IMR-90 (cell line): ENCODE results near the gene HMGN2. TPM values are rescaled to one million over a fixed set of nuclear protein-coding genes. Genes with fewer than 3 reads are reported as not detected.

Experiments used
- ATAC-seq: fragments of 200-7000 bp; cut with Tn5 transposase; 2 replicates; pipeline ENCODE4 v1.9.1; 2020; ENCODE audit warnings: low read depth, mild to moderate bottlenecking, moderate library complexity
- BruUV-seq: library from RNA; stranded (reverse); fragments of 400-500 nt; replicated peaks from 2 replicates; lab custom pipeline; 2021; lab: Mats Ljungman, UMichigan
- CTCF ChIA-PET: fragments of 300-600 bp; formaldehyde crosslinking; extraction: SDS; loops from one replicate; lab custom pipeline; 2021; ENCODE audit warnings: antibody characterized with exemption; lab: Yijun Ruan, JAX
- POLR2A ChIA-PET: fragments of 300-600 bp; sonication (Branson Sonifier 250); formaldehyde crosslinking; loops from one replicate; lab custom pipeline; 2022; ENCODE audit warnings: antibody characterized with exemption; ENCODE audit not compliant: unreplicated experiment; lab: Charles Lee
- DNase-seq: peaks from one replicate; pipeline ENCODE4 v3.0.0; 2013
- H2AFZ ChIP-seq: replicated peaks from 2 replicates; pipeline ENCODE3; 2013; ENCODE audit warnings: low read length, mild to moderate bottlenecking; ENCODE audit not compliant: poor library complexity
- H2AK5ac ChIP-seq: 2 replicates; pipeline ENCODE4 v1.6.1; 2013; ENCODE audit warnings: low read depth, low read length, inconsistent platforms
- H2AK9ac ChIP-seq: replicated peaks from 2 replicates; pipeline ENCODE3; 2013; ENCODE audit warnings: mild to moderate bottlenecking, low read depth, low read length, moderate library complexity; ENCODE audit not compliant: poor library complexity
- H2BK120ac ChIP-seq: 2 replicates; pipeline ENCODE4 v1.6.1; 2013; ENCODE audit warnings: low read depth, low read length, inconsistent platforms
- H2BK15ac ChIP-seq: 3 replicates; pipeline ENCODE4 v1.6.1; 2013; ENCODE audit warnings: low read depth, low read length, inconsistent platforms
- H2BK20ac ChIP-seq: 2 replicates; pipeline ENCODE4 v1.6.1; 2013; ENCODE audit warnings: low read depth, mild to moderate bottlenecking, inconsistent platforms, low read length, moderate library complexity
- H2BK5ac ChIP-seq: 2 replicates; pipeline ENCODE4 v1.6.1; 2013; ENCODE audit warnings: mild to moderate bottlenecking, low read depth, low read length, inconsistent platforms; ENCODE audit not compliant: poor library complexity, severe bottlenecking
- H3K14ac ChIP-seq: replicated peaks from 2 replicates; pipeline ENCODE4 v1.6.1; 2013; ENCODE audit warnings: low read depth, low read length, inconsistent platforms
- H3K18ac ChIP-seq: 2 replicates; pipeline ENCODE4 v1.6.1; 2013; ENCODE audit warnings: low read depth, low read length, control low read depth
- H3K23ac ChIP-seq: 2 replicates; pipeline ENCODE4 v1.6.1; 2013; ENCODE audit warnings: low read depth, low read length, inconsistent platforms
- H3K27ac ChIP-seq: 2 replicates; pipeline ENCODE4 v1.5.1; 2013; ENCODE audit warnings: mild to moderate bottlenecking, control low read depth, low read length; ENCODE audit not compliant: insufficient read depth
- H3K27me3 ChIP-seq: 2 replicates; pipeline ENCODE4 v1.6.1; 2013; ENCODE audit warnings: low read length; ENCODE audit not compliant: control insufficient read depth, insufficient read depth
- H3K36me3 ChIP-seq: 2 replicates; pipeline ENCODE4 v1.6.1; 2013; ENCODE audit warnings: low read length, mixed read lengths; ENCODE audit not compliant: control insufficient read depth, insufficient read depth
- H3K4ac ChIP-seq: 2 replicates; pipeline ENCODE4 v1.6.1; 2013; ENCODE audit warnings: low read depth, low read length, inconsistent platforms
- H3K4me1 ChIP-seq: 2 replicates; pipeline ENCODE4 v1.6.1; 2013; ENCODE audit warnings: low read length, mixed read lengths; ENCODE audit not compliant: control insufficient read depth, insufficient read depth
- H3K4me2 ChIP-seq: 2 replicates; pipeline ENCODE4 v1.6.1; 2013; ENCODE audit warnings: low read depth, mild to moderate bottlenecking, control low read depth, low read length, moderate library complexity
- H3K4me3 ChIP-seq: 2 replicates; pipeline ENCODE4 v1.5.1; 2013; ENCODE audit warnings: low read depth, mild to moderate bottlenecking, control low read depth, low read length, moderate library complexity; ENCODE audit not compliant: insufficient read depth
- H3K56ac ChIP-seq: 2 replicates; pipeline ENCODE4 v1.6.1; 2013; ENCODE audit warnings: low read length, inconsistent platforms; ENCODE audit not compliant: insufficient read depth; ENCODE audit errors: extremely low read depth
- H3K79me1 ChIP-seq, 2 experiments: 2 replicates each; pipeline ENCODE4 v1.6.1; 2013; ENCODE audit warnings: low read length in 2 of 2, inconsistent platforms in 1 of 2, low read depth in 1 of 2
- H3K9ac ChIP-seq: 2 replicates; pipeline ENCODE4 v1.6.1; 2013; ENCODE audit warnings: low read depth, low read length, control low read depth
- H3K9me1 ChIP-seq: 2 replicates; pipeline ENCODE4 v1.6.1; 2013; ENCODE audit warnings: low read length, inconsistent platforms; ENCODE audit not compliant: insufficient read depth
- H3K9me3 ChIP-seq: 2 replicates; pipeline ENCODE4 v1.6.1; 2013; ENCODE audit warnings: low read length; ENCODE audit not compliant: control insufficient read depth, insufficient read depth
- H4K20me1 ChIP-seq: 2 replicates; pipeline ENCODE4 v1.6.1; 2013; ENCODE audit warnings: low read length, inconsistent platforms; ENCODE audit not compliant: insufficient read depth
- H4K5ac ChIP-seq: 2 replicates; pipeline ENCODE4 v1.6.1; 2013; ENCODE audit warnings: mild to moderate bottlenecking, low read depth, low read length, control low read depth
- H4K8ac ChIP-seq, 2 experiments: 2 replicates each; pipeline ENCODE4 v1.6.1; 2013; ENCODE audit warnings: low read depth in 2 of 2, low read length in 2 of 2, control low read depth in 1 of 2, inconsistent platforms in 1 of 2
- H4K91ac ChIP-seq: 2 replicates; pipeline ENCODE4 v1.6.1; 2013; ENCODE audit warnings: low read depth, low read length, inconsistent platforms; ENCODE audit not compliant: insufficient read depth
- BHLHE40 ChIP-seq: fragments of 150-350 bp; IDR thresholded peaks from 2 replicates; pipeline ENCODE4 v1.6.1; 2016; ENCODE audit warnings: mild to moderate bottlenecking, low read depth, low read length
- CEBPB ChIP-seq: IDR thresholded peaks from 2 replicates; pipeline ENCODE4 v1.6.1; 2012; ENCODE audit warnings: low read depth, low read length, improper control_type of control experiment
- CHD1 ChIP-seq: IDR thresholded peaks from 2 replicates; pipeline ENCODE4 v1.6.1; 2012; ENCODE audit warnings: low read depth, low read length, improper control_type of control experiment
- ELK1 ChIP-seq: fragments of 150-350 bp; IDR thresholded peaks from 2 replicates; pipeline ENCODE4 v1.6.1; 2016; ENCODE audit warnings: low read depth, mild to moderate bottlenecking, low read length, moderate library complexity, borderline replicate concordance
- FOS ChIP-seq: fragments of 150-350 bp; IDR thresholded peaks from 2 replicates; pipeline ENCODE4 v1.6.1; 2016; ENCODE audit warnings: low read depth, low read length
- MAFK ChIP-seq: IDR thresholded peaks from 2 replicates; pipeline ENCODE4 v1.6.1; 2012; ENCODE audit warnings: low read depth, low read length, improper control_type of control experiment
- MAZ ChIP-seq: IDR thresholded peaks from 2 replicates; pipeline ENCODE4 v1.6.1; 2012; ENCODE audit warnings: low read depth, mild to moderate bottlenecking, low read length, improper control_type of control experiment, moderate library complexity, borderline replicate concordance
- MXI1 ChIP-seq: IDR thresholded peaks from 2 replicates; pipeline ENCODE4 v1.6.1; 2012; ENCODE audit warnings: low read depth, mild to moderate bottlenecking, low read length, moderate library complexity, borderline replicate concordance
- NFE2L2 ChIP-seq: fragments of 150-350 bp; IDR thresholded peaks from 2 replicates; pipeline ENCODE4 v1.6.1; 2016; ENCODE audit warnings: low read depth, mild to moderate bottlenecking, low read length
- POLR2A ChIP-seq: IDR thresholded peaks from 2 replicates; pipeline ENCODE4 v1.6.1; 2012; ENCODE audit warnings: mild to moderate bottlenecking, low read depth, low read length
- RAD21 ChIP-seq: IDR thresholded peaks from 2 replicates; pipeline ENCODE4 v1.6.1; 2012; ENCODE audit warnings: low read length, improper control_type of control experiment
- RCOR1 ChIP-seq: IDR thresholded peaks from 2 replicates; pipeline ENCODE4 v1.6.1; 2012; ENCODE audit warnings: mild to moderate bottlenecking, low read length, improper control_type of control experiment; ENCODE audit not compliant: insufficient replicate concordance
- RFX5 ChIP-seq: IDR thresholded peaks from 2 replicates; pipeline ENCODE4 v1.8.0; 2012; ENCODE audit warnings: low read depth, mild to moderate bottlenecking, low read length, moderate library complexity
- SMC3 ChIP-seq: fragments of 150-350 bp; IDR thresholded peaks from 2 replicates; pipeline ENCODE4 v1.6.1; 2016; ENCODE audit warnings: low read depth, mild to moderate bottlenecking, antibody characterized with exemption, low read length, moderate library complexity
- WGBS, 2 experiments: methylation state at CpG; one replicate each; pipeline versions ENCODE4 v1.1.5 to v1.1.7; 2013; ENCODE audit warnings: missing lambda C conversion rate in 2 of 2; ENCODE audit not compliant: insufficient read length in 1 of 2; ENCODE audit errors: extremely low coverage in 2 of 2; 5-methylcytosine and 5-hydroxymethylcytosine counted together
- dilution Hi-C: fragments of 300-500 bp; cut with HindIII; formaldehyde crosslinking; loops from one replicate; pipeline ENCODE4 v1.14.3; 2018; ENCODE audit warnings: low sequenced_read_pairs; ENCODE audit not compliant: unreplicated experiment
- in situ Hi-C: fragments of 300-500 bp; cut with MboI; formaldehyde crosslinking; loops from 3 replicates; pipeline ENCODE4 v1.14.3; 2019; ENCODE audit warnings: low sequenced_read_pairs, inconsistent platforms, mixed read lengths
- intact Hi-C: fragments of 100-400 bp; cut with micrococcal nuclease; formaldehyde crosslinking; loops from 2 replicates; pipeline ENCODE4 v1.10.0; 2022
- polyA plus RNA-seq, 3 experiments: library from polyadenylated mRNA; depleted of rRNA; stranded (reverse); fragments of >200 nt; gene quantifications; 2 replicates each; pipeline ENCODE4 v1.2.3, GENCODE V29; 2012; ENCODE audit warnings: low replicate concordance in 1 of 3
- total RNA-seq: library from RNA; depleted of rRNA; stranded (reverse); fragments of >200 nt; gene quantifications from 2 replicates; pipeline ENCODE4 v1.2.3, GENCODE V29; 2012
- TF ChIP-seq, protein P1 (sequence below): fragments of 150-350 bp; IDR thresholded peaks from 2 replicates; pipeline ENCODE4 v1.6.1; 2017; ENCODE audit warnings: mild to moderate bottlenecking, antibody characterized with exemption, low read length, low read depth
- TF ChIP-seq, protein P2 (sequence below): conservative IDR thresholded peaks from 2 replicates; pipeline ENCODE4 v1.5.1; 2012; ENCODE audit warnings: mild to moderate bottlenecking, low read depth, low read length, improper control_type of control experiment

HMGN2 gene
- total and polyA plus RNA-seq, 2 of the 4 experiments (the other 2 are of a cell fraction), result 367 to 505 TPM

DNA sequence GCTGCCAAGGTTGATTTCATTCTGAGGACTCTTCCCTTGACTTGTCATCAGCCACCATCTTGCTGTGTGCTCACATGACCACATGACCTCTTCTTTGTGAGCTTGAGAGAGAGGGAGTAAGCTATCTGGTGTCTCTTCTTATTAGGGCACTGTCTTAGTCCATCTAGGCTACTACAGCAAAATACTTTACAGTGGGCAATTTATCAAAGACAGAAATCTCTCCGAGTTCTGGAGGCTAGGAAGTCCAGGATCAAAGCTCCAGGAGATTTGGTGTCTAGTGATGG, 45.5 kb downstream of the HMGN2 start:
- Histone ChIP-seq H3K27ac (no peak overlapping the region), H2BK5ac (no peak overlapping the region), H3K9ac (no peak overlapping the region), H2AFZ (no peak overlapping the region), H3K79me1 (no peaks in the 10 kb centered on the region), H3K9me1 (no peaks in the 10 kb centered on the region), H2BK20ac (no peak overlapping the region), H3K4ac (no peak overlapping the region), H4K8ac (no peak overlapping the region), H3K18ac (no peak overlapping the region), H4K91ac (no peak overlapping the region), H3K23ac (no peak overlapping the region), H3K27me3 (peaks cover 33% of the 10 kb centered on the region), H3K14ac (no peak overlapping the region), H4K20me1 (no peaks in the 10 kb centered on the region), H2AK9ac (no peak overlapping the region), H3K4me3 (no peak overlapping the region), H2BK15ac (no peak overlapping the region), H3K56ac (no peak overlapping the region), H2BK120ac (no peak overlapping the region), H3K4me2 (no peak overlapping the region), H3K9me3 (no peaks in the 10 kb centered on the region), H3K36me3 (no peaks in the 10 kb centered on the region), H4K5ac (no peak overlapping the region), H2AK5ac (no peak overlapping the region), H3K4me1 (no peaks in the 10 kb centered on the region)
- no peak for DNase-seq
- no peak for TF ChIP-seq CEBPB
- TF ChIP-seq RCOR1, result no peak
- no peak for TF ChIP-seq MAZ
- TF ChIP-seq BHLHE40, result no peak
- TF ChIP-seq CHD1, result no peak
- TF ChIP-seq FOS, result no peak
- TF ChIP-seq POLR2A, result no peak
- no peak for TF ChIP-seq MXI1
- TF ChIP-seq RFX5, result no peak
- no peak for TF ChIP-seq SMC3
- no peak for TF ChIP-seq NFE2L2
- TF ChIP-seq ELK1, result no peak
- TF ChIP-seq, protein P1, sequence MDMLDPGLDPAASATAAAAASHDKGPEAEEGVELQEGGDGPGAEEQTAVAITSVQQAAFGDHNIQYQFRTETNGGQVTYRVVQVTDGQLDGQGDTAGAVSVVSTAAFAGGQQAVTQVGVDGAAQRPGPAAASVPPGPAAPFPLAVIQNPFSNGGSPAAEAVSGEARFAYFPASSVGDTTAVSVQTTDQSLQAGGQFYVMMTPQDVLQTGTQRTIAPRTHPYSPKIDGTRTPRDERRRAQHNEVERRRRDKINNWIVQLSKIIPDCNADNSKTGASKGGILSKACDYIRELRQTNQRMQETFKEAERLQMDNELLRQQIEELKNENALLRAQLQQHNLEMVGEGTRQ, result no peak
- TF ChIP-seq, protein P2, sequence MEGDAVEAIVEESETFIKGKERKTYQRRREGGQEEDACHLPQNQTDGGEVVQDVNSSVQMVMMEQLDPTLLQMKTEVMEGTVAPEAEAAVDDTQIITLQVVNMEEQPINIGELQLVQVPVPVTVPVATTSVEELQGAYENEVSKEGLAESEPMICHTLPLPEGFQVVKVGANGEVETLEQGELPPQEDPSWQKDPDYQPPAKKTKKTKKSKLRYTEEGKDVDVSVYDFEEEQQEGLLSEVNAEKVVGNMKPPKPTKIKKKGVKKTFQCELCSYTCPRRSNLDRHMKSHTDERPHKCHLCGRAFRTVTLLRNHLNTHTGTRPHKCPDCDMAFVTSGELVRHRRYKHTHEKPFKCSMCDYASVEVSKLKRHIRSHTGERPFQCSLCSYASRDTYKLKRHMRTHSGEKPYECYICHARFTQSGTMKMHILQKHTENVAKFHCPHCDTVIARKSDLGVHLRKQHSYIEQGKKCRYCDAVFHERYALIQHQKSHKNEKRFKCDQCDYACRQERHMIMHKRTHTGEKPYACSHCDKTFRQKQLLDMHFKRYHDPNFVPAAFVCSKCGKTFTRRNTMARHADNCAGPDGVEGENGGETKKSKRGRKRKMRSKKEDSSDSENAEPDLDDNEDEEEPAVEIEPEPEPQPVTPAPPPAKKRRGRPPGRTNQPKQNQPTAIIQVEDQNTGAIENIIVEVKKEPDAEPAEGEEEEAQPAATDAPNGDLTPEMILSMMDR, result no peak
- TF ChIP-seq RAD21, result no peak
- TF ChIP-seq MAFK, result no peak
- BruUV-seq, result no TSS peak
- intact Hi-C loops (no loop called here), in situ Hi-C loops (no loop called here), dilution Hi-C loops (no loop called here)
- ChIA-PET CTCF (interaction anchor here (0.6 to 2.8 kb wide), 2 partner anchors 8 to 18 kb away, joined by 3 to 10 read pairs; no protein-coding TSS in a partner anchor), POLR2A (interaction anchor here (0.6 kb wide), 1 partner anchor 69 kb away, joined by 3 read pairs; no protein-coding TSS in a partner anchor)
- ATAC-seq, result no peak
- no CpG with 5 or more reads among the region's 1 CpG for WGBS, 2 experiments
